Esophagus muscularis mucosa (tissue), 3 donors: ENCODE results near the gene HHIPL1.

Experiments
- CTCF ChIP-seq, 3 experiments: fragments of 200-600 bp in 2 of 3; fragments of 450-650 bp in 1 of 3; sonication (generic) in 2 of 3; IDR thresholded peaks; one replicate each; pipeline ENCODE4 v1.5.1; 2017 to 2019; ENCODE audit warnings: antibody characterized with exemption in 3 of 3, mild to moderate bottlenecking in 2 of 3, moderate library complexity in 1 of 3
- EP300 ChIP-seq: sonication (generic); formaldehyde crosslinking; IDR thresholded peaks from one replicate; pipeline ENCODE4 v1.6.1; 2017; ENCODE audit warnings: antibody characterized with exemption

GRCh38 chr14:99596772-99597171, 48.2 kb upstream of the HHIPL1 start:
- TF ChIP-seq CTCF (IDR thresholded peaks at IDR 0.05) (no peak), EP300 (no peak)
